ENCODE measurements around the gene KCP.

GRCh38 chr7:128945668-128946366, 35.3 kb upstream of the KCP start:
- TF ChIP-seq CTCF (IDR thresholded peaks at IDR 0.05): no peak
- TF ChIP-seq ZFX (IDR thresholded peaks at IDR 0.05; ENCODE audit: borderline replicate concordance): no peak

Measured in 22Rv1 (cell line).